HepG2 (cell line): ENCODE measurements around the gene HIRA. TPM values are rescaled to one million over a fixed set of nuclear protein-coding genes. Genes with fewer than 3 reads are reported as not detected.

ENCODE experiments used
- ATM ChIP-seq: fragments of 450-650 bp; IDR thresholded peaks from 2 replicates; pipeline ENCODE4 v1.7.1; 2017; ENCODE audit warnings: mild to moderate bottlenecking, borderline replicate concordance
- CEBPG ChIP-seq: IDR thresholded peaks from 2 replicates; pipeline ENCODE4 v1.6.1; 2016
- HDAC1 ChIP-seq: sonication (generic); formaldehyde crosslinking; IDR thresholded peaks from 2 replicates; pipeline ENCODE4 v1.5.1; 2020; ENCODE audit warnings: mild to moderate bottlenecking, missing genetic modification reagents
- HDAC6 ChIP-seq: fragments of 200-600 bp; sonication (generic); IDR thresholded peaks from 2 replicates; pipeline ENCODE4 v1.7.0; 2017; ENCODE audit warnings: mild to moderate bottlenecking, antibody characterized with exemption, low read length, low read depth
- HMGA1 ChIP-seq: sonication (generic); formaldehyde crosslinking; conservative IDR thresholded peaks from 2 replicates; pipeline ENCODE4 v1.4.0; 2020; ENCODE audit warnings: missing genetic modification reagents
- HNRNPLL ChIP-seq: fragments of 200-400 bp; formaldehyde crosslinking; IDR thresholded peaks from 2 replicates; pipeline ENCODE4 v1.6.1; 2017; ENCODE audit warnings: mild to moderate bottlenecking, low read depth, low read length; ENCODE audit not compliant: poor library complexity, severe bottlenecking
- JUN ChIP-seq: sonication (generic); formaldehyde crosslinking; IDR thresholded peaks from 2 replicates; pipeline ENCODE4 v1.4.0; 2020; ENCODE audit warnings: mild to moderate bottlenecking, missing genetic modification reagents
- PHF8 ChIP-seq: sonication (generic); formaldehyde crosslinking; IDR thresholded peaks from 2 replicates; pipeline ENCODE4 v1.5.0; 2020; ENCODE audit warnings: missing genetic modification reagents
- SMAD3 ChIP-seq: sonication (generic); formaldehyde crosslinking; IDR thresholded peaks from 2 replicates; pipeline ENCODE4 v1.4.0; 2020; ENCODE audit warnings: missing genetic modification reagents
- ZNF326 ChIP-seq: sonication (generic); formaldehyde crosslinking; IDR thresholded peaks from 2 replicates; pipeline ENCODE4 v1.4.0; 2020; ENCODE audit warnings: missing genetic modification reagents, borderline replicate concordance
- ZNF530 ChIP-seq: sonication (generic); formaldehyde crosslinking; IDR thresholded peaks from 2 replicates; pipeline ENCODE4 v1.5.0; 2020; ENCODE audit warnings: low read depth, mild to moderate bottlenecking, missing genetic modification reagents
- ZNF672 ChIP-seq: sonication (generic); formaldehyde crosslinking; IDR thresholded peaks from 2 replicates; pipeline ENCODE4 v1.8.1; 2022; ENCODE audit warnings: missing genetic modification reagents
- ZNF816 ChIP-seq: sonication (generic); formaldehyde crosslinking; IDR thresholded peaks from 2 replicates; pipeline ENCODE4 v1.8.0; 2022; ENCODE audit warnings: missing genetic modification reagents, mild to moderate bottlenecking, borderline replicate concordance
- polyA plus RNA-seq, 8 experiments: library from polyadenylated mRNA; depleted of rRNA in 3 of 8; stranded (reverse) in 7 of 8; unstranded in 1 of 8; fragments of >200 nt; fragmentation: Illumina TruSeq in 4 of 8; extraction: Trizol in 4 of 8; gene quantifications; 2 replicates each; pipeline versions ENCODE4 v1.2.1 to v1.2.3, GENCODE V29; 2011 to 2016; ENCODE audit warnings: low read depth in 4 of 8, missing spikeins in 1 of 8, mixed read lengths in 1 of 8; ENCODE audit not compliant: insufficient read depth in 1 of 8
- total RNA-seq, 5 experiments: library from RNA; depleted of rRNA; stranded (reverse); fragments of >200 nt; fragmentation: Illumina TruSeq; extraction: Trizol; gene quantifications; 2 replicates each; pipeline ENCODE4 v1.2.3, GENCODE V29; 2016; ENCODE audit warnings: low read depth in 1 of 5
- TF ChIP-seq, protein P1 (sequence below): sonication (generic); formaldehyde crosslinking; IDR thresholded peaks from 2 replicates; pipeline ENCODE4 v1.9.0; 2021; ENCODE audit warnings: missing genetic modification reagents, borderline replicate concordance
- TF ChIP-seq, protein P2 (sequence below): sonication (generic); formaldehyde crosslinking; IDR thresholded peaks from 2 replicates; pipeline ENCODE4 v1.4.0; 2020; ENCODE audit warnings: missing genetic modification reagents, borderline replicate concordance
- TF ChIP-seq, protein P3 (sequence below): sonication (generic); formaldehyde crosslinking; IDR thresholded peaks from 2 replicates; pipeline ENCODE4; 2020; ENCODE audit warnings: missing genetic modification reagents, mild to moderate bottlenecking, borderline replicate concordance

Gene HIRA
- total and polyA plus RNA-seq, 2 of the 13 experiments (the other 11 are each of a cell fraction or from before 2014, with no cell fraction given), result 21.5 to 29.2 TPM

DNA sequence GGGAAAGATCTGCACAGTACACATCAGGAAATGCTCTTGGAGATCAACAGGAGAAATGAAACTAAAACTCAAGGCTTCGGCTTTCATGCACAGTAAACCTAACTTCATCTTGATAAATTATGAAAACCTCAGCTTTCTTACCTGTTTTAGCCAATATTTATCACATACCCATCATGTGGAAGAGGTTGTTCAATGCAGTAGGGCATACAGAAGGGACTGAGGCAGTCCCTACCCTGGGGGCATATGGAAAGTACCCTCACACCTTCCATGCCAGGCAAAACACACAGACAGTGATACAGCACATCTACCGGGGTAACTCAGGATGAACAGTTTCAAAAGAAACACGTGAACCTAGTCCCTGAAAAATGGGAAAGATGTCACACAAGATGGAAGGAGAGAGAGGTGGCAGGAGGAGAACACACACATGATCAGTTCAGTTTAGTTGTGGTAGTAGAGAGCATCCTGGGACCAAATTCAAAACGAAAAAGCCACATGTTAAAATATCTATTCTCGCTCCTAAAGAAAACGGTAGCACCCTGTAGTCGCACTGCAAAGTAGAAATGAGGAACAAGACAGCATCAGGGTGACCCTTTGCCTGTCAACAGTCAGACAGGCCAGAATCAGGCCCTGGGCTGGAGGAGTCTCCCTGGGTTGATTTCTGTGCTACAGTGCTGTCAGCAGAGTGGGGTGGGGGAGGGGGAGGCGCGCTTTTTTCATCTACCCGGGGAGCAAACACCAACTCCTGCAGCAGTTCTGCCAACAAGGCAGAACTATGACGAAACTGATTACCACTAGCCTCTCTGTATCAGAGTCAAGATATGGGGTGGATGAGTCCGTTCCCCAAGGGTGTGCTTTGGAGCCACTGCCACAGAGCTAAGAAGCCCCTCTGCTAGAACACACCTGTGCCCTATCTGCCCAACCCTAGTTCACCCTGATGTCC lies 1.3 kb downstream of the HIRA start (continued):
- TF ChIP-seq SMAD3 (CRISPR knock-in tag) (no peak), ZNF816 (CRISPR knock-in tag) (no peak; the same call in 1 of the 2 replicates), HMGA1 (no peak), ATM (no peak), HNRNPLL (no peak), CEBPG (0 out of 2 replicates have a peak, but pooled peaks have one; percentile 34), ZNF672 (CRISPR knock-in tag) (no peak), HDAC1 (no peak), HDAC6 (no peak), ZNF530 (CRISPR knock-in tag) (no peak), PHF8 (CRISPR knock-in tag) (no peak), JUN (no peak), ZNF326 (CRISPR knock-in tag) (no peak)
- TF ChIP-seq, protein P1, sequence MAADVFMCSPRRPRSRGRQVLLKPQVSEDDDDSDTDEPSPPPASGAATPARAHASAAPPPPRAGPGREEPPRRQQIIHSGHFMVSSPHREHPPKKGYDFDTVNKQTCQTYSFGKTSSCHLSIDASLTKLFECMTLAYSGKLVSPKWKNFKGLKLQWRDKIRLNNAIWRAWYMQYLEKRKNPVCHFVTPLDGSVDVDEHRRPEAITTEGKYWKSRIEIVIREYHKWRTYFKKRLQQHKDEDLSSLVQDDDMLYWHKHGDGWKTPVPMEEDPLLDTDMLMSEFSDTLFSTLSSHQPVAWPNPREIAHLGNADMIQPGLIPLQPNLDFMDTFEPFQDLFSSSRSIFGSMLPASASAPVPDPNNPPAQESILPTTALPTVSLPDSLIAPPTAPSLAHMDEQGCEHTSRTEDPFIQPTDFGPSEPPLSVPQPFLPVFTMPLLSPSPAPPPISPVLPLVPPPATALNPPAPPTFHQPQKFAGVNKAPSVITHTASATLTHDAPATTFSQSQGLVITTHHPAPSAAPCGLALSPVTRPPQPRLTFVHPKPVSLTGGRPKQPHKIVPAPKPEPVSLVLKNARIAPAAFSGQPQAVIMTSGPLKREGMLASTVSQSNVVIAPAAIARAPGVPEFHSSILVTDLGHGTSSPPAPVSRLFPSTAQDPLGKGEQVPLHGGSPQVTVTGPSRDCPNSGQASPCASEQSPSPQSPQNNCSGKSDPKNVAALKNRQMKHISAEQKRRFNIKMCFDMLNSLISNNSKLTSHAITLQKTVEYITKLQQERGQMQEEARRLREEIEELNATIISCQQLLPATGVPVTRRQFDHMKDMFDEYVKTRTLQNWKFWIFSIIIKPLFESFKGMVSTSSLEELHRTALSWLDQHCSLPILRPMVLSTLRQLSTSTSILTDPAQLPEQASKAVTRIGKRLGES (CRISPR knock-in tag), result no peak
- TF ChIP-seq, protein P2, sequence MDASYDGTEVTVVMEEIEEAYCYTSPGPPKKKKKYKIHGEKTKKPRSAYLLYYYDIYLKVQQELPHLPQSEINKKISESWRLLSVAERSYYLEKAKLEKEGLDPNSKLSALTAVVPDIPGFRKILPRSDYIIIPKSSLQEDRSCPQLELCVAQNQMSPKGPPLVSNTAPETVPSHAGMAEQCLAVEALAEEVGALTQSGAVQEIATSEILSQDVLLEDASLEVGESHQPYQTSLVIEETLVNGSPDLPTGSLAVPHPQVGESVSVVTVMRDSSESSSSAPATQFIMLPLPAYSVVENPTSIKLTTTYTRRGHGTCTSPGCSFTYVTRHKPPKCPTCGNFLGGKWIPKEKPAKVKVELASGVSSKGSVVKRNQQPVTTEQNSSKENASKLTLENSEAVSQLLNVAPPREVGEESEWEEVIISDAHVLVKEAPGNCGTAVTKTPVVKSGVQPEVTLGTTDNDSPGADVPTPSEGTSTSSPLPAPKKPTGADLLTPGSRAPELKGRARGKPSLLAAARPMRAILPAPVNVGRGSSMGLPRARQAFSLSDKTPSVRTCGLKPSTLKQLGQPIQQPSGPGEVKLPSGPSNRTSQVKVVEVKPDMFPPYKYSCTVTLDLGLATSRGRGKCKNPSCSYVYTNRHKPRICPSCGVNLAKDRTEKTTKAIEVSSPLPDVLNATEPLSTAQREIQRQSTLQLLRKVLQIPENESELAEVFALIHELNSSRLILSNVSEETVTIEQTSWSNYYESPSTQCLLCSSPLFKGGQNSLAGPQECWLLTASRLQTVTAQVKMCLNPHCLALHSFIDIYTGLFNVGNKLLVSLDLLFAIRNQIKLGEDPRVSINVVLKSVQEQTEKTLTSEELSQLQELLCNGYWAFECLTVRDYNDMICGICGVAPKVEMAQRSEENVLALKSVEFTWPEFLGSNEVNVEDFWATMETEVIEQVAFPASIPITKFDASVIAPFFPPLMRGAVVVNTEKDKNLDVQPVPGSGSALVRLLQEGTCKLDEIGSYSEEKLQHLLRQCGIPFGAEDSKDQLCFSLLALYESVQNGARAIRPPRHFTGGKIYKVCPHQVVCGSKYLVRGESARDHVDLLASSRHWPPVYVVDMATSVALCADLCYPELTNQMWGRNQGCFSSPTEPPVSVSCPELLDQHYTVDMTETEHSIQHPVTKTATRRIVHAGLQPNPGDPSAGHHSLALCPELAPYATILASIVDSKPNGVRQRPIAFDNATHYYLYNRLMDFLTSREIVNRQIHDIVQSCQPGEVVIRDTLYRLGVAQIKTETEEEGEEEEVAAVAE, result no peak
- TF ChIP-seq, protein P3, sequence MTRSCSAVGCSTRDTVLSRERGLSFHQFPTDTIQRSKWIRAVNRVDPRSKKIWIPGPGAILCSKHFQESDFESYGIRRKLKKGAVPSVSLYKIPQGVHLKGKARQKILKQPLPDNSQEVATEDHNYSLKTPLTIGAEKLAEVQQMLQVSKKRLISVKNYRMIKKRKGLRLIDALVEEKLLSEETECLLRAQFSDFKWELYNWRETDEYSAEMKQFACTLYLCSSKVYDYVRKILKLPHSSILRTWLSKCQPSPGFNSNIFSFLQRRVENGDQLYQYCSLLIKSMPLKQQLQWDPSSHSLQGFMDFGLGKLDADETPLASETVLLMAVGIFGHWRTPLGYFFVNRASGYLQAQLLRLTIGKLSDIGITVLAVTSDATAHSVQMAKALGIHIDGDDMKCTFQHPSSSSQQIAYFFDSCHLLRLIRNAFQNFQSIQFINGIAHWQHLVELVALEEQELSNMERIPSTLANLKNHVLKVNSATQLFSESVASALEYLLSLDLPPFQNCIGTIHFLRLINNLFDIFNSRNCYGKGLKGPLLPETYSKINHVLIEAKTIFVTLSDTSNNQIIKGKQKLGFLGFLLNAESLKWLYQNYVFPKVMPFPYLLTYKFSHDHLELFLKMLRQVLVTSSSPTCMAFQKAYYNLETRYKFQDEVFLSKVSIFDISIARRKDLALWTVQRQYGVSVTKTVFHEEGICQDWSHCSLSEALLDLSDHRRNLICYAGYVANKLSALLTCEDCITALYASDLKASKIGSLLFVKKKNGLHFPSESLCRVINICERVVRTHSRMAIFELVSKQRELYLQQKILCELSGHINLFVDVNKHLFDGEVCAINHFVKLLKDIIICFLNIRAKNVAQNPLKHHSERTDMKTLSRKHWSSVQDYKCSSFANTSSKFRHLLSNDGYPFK, result no peak
